GM21723 (cell line): ENCODE measurements around the gene TACR3.
"Not testable (repeated sequence)": the region's sequence is repeated elsewhere in the genome, so short reads cannot be mapped to it uniquely, and the experiment has no call there.

ENCODE experiments used
- ATAC-seq: cut with Tn5 transposase; IDR thresholded peaks from one replicate; pipeline ENCODE4 v1.9.1; 2021; ENCODE audit warnings: mild to moderate bottlenecking, moderate library complexity; ENCODE audit not compliant: unreplicated experiment

Gene TACR3

GRCh38 chr4:103719830-103720207 is at the start of gene TACR3:
Gene TACR3 (minus strand): TSS chr4:103719985. CDS start chr4:103719675, 310 bp downstream.
- no peak for ATAC-seq

GRCh38 chr4:103757631-103758030 is 37.8 kb upstream of the TACR3 start:
- ATAC-seq = no peak

- ATAC-seq = no peak
Observed at GRCh38 chr4:103756741-103757140, 37.0 kb upstream of the TACR3 start.

GRCh38 chr4:103754844-103755243 is 35.1 kb upstream of the TACR3 start:
- ATAC-seq = no peak

- ATAC-seq = no peak
Observed at GRCh38 chr4:103753868-103754653, 34.3 kb upstream of the TACR3 start.

- ATAC-seq = not testable (repeated sequence)
Observed at GRCh38 chr4:103723150-103723549, 3.4 kb upstream of the TACR3 start.

GRCh38 chr4:103721251-103721650 is 1.5 kb upstream of the TACR3 start:
- no peak for ATAC-seq

- no peak for ATAC-seq
Observed at GRCh38 chr4:103720661-103721060, 876 bp upstream of the TACR3 start.

GRCh38 chr4:103719105-103719829 is 518 bp downstream of the TACR3 start:
- no peak for ATAC-seq

- ATAC-seq = no peak
Observed at GRCh38 chr4:103692615-103693014, 27.2 kb downstream of the TACR3 start.

- ATAC-seq = no peak
Observed at GRCh38 chr4:103673983-103674382, 45.8 kb downstream of the TACR3 start.

GRCh38 chr4:103666764-103667163 is 53.0 kb downstream of the TACR3 start:
- not testable (repeated sequence) for ATAC-seq

GRCh38 chr4:103664436-103665075 is 55.2 kb downstream of the TACR3 start:
- no peak for ATAC-seq

GRCh38 chr4:103648541-103648940 is 71.2 kb downstream of the TACR3 start:
- no peak for ATAC-seq

GRCh38 chr4:103645991-103646390 is 73.8 kb downstream of the TACR3 start:
- ATAC-seq = no peak

GRCh38 chr4:103634236-103634635 is 85.5 kb downstream of the TACR3 start:
- no peak for ATAC-seq

GRCh38 chr4:103626296-103626695 is 93.5 kb downstream of the TACR3 start:
- ATAC-seq = no peak

- no peak for ATAC-seq
Observed at GRCh38 chr4:103591841-103592240, 127.9 kb downstream of the TACR3 start.

GRCh38 chr4:103567591-103567990 is 152.2 kb downstream of the TACR3 start:
- no peak for ATAC-seq

- ATAC-seq = not testable (repeated sequence)
Observed at GRCh38 chr4:103559178-103559577, 160.6 kb downstream of the TACR3 start.
